GM21390 (cell line): ENCODE results near the gene LSP1.
"Not testable (repeated sequence)": the region's sequence is repeated elsewhere in the genome, so short reads cannot be mapped to it uniquely, and the experiment has no call there.

Experiments
- ATAC-seq: cut with Tn5 transposase; IDR thresholded peaks from one replicate; pipeline ENCODE4 v1.9.1; 2021; ENCODE audit not compliant: unreplicated experiment

The LSP1 gene

GRCh38 chr11:1937616-1938342 lies 84.9 kb downstream of the LSP1 start:
- ATAC-seq, result no peak

GRCh38 chr11:1938343-1939005 lies 85.6 kb downstream of the LSP1 start:
- no peak for ATAC-seq

- ATAC-seq, result no peak
Measured at GRCh38 chr11:1939006-1939625, 86.2 kb downstream of the LSP1 start.

- ATAC-seq, result not testable (repeated sequence)
Measured at GRCh38 chr11:1939788-1940187, 86.9 kb downstream of the LSP1 start.
